Measurements from ENCODE around the gene CDH8.
"Not testable (repeated sequence)": the region's sequence is repeated elsewhere in the genome, so short reads cannot be mapped to it uniquely, and the experiment has no call there.

CDH8 gene

DNA sequence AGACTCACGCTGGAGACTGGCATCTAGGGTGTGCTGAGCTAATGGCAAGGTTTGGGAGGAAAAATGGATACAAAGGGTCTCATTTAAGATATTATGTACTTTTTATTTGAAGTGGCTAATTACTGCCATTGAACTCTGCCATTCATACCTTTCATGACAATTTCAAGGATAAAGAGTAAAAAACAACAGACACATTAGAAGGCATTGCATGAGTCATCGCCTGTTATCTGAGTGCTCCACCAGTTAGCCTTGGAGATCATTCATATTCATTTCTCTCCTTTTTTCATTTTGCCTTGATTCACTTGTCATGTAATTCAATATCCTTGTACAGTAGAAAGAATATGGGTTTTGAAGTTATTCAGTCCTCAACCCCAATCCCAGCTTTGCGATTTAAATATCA is 109.5 kb downstream of the CDH8 start:
- DNase-seq = no peak

DNA sequence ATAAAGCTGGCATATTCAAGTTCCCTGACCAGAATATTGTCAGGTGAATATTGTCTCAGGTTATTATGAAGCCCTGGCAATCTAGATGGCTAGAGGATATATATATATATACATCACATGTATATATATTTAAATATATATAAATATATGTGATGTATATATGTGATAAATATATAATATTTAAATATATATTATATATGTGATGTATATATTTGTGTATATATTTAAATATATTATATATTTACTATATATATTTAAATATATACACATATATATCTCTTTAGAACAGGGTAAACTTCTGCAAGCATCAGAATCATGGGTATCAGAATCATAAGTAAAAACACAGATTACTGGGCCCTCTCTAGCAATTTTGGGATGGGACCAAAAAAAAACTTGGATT is 112.6 kb downstream of the CDH8 start:
- DNase-seq = no peak

DNA sequence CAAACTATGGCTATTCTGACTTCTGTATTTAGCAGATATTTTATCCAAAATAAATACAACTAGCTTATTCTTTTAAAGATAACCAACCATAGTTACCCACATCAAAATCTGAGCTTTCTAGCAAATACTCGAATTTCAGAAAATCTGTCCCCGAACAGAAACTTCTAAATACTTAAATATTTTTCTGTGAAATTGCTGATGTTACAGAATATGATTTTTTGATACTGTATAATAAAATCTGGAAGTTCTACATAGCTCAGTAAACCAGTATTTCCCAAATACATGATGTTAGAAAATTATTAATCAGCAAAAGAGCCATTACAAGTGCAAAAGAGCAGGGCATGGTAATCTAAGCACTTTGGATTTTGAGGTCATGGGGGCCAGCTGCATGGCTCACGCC is 114.9 kb downstream of the CDH8 start:
- no peak for DNase-seq

DNA sequence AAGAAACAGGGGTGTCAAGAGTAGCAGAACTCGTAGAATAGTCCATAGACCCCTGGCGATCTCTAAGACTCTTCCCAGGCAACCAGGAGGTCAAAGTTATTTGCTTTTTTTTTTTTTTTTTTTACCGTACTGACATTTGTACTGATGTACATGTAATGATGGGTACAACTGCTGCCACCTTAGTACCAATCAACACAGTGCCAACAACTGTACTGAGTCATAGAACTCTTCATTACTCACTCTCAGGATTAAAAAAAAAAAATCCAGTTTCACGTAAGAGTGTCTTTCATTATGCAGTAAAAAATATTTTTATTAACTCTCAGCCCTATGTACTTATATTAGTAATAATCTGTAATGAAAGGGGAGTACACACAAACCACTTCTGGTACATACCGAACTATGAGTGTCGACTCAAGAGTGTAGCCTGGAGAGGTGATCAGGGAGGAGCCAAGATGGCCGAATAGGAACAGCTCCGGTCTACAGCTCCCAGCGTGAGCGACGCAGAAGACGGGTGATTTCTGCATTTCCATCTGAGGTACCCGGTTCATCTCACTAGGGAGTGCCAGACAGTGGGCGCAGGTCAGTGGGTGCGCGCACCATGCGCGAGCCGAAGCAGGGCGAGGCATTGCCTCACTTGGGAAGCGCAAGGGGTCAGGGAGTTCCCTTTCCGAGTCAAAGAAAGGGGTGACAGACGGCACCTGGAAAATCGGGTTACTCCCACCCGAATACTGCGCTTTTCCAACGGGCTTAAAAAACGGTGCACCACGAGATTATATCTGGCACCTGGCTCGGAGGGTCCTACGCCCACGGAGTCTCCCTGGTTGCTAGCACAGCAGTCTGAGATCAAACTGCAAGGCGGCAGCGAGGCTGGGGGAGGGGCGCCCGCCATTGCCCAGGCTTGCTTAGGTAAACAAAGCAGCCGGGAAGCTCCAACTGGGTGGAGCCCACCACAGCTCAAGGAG is 118.1 kb downstream of the CDH8 start:
- DNase-seq = not testable (repeated sequence)

DNA sequence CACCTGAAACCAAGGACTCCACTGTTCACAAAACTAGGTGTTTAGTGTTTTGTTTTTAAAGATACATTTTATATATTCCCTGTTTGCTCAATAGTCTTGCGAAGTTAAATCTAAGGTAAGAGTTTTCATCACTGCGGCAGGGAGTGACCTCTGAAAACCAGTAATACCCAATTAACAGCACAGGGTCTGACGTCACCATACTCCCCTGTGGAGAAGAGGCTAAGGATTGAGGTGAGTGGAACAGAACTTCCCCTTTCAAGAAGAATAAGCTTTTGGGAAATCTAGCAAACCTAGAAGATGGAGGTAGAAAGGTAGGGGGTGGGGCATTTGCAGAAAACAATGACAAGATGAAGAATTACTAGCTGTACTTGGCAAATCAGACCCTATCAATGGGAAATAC is 120.7 kb downstream of the CDH8 start:
- no peak for DNase-seq

DNA sequence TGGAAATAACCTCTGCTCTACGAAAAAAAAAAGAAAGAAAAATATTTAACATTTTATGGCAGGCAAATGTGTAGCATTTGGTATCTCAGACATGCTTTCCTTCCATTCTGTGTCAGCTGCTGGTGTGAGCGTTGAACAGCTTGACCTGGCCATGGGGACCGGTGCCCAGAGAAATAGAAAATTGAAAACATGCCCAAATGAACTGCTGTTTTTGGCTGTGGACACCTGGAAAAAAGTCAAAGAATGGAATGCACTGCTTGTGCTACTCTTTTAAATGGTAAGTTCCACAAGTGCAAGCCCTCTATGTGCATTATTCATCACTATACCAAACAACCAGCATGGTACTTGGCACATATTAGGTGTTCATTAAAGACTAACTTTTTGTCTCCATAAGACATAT is 127.2 kb downstream of the CDH8 start:
- no peak for DNase-seq

DNA sequence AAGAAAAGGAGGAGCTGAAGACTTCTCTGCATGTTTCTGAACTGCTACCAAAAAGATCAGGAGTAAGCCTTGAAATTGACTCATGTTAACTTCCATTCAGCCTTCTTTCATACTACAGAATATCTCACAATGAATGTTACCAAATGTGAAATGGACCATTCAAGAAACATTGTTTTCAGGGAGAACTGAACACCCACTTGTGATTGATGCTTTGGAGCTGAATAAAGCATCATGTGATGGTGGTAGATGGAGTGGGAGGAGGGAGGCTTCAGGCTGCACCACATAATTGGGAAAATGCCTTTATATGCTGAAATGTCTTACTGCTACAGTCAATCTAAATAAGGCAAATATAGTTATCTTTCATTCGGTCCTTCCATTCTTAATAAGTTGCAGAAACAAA is 127.8 kb downstream of the CDH8 start:
- no peak for DNase-seq

DNA sequence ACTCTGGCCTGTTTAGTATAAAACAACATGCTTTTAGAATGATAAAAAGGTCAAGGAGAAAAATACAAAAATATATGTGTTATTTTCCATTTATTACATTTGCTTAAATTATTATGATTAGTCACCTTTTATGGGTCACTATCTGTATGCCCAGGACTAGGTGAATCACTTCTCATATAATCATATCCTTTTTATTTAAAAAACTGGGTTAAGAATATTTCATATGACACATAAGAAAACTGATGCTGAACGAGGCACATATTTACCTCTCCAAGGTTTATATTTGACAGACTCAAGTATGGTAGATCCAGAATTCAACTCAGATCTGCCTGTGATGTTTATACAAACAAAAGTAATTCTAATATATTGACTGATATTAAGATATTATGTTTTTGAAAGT is 134.5 kb downstream of the CDH8 start:
- DNase-seq = no peak

DNA sequence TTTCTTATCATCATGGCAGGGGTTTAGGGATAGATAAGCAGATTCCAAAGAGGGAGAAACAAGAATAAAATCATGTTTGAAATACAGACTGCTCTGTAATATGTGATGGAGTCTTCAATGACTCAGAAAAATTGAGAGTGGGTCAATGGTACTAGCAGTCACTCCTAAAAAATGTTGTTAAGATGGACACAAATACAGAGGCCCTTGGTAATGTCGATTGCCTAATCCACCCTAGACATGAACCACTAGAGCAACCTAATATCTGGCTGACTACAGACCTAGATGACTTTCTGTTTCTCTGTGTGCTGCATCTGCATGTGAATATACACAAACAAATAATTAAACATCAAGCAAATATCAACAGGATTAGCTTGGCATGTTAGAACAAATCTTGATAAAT is 135.8 kb downstream of the CDH8 start:
- DNase-seq = no peak

DNA sequence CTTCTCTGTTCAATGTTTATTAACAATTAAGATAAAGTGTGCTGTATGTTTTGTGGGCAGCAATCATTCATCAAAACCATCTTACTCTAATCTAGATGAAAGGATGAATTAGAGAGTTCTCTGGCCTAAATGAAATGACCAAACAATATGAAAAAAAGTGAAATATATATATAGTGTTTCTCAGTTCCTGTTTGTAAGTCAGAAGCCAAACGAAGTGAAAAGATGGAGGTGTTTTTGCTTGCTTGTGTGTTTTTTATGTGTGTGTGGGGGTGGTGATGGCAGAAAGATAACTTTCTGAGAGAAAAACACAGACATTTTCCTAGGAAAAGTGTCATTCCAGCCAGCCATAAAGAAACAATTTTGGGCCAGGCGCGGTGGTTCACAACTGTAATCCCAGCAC is 138.6 kb downstream of the CDH8 start:
- no peak for DNase-seq

DNA sequence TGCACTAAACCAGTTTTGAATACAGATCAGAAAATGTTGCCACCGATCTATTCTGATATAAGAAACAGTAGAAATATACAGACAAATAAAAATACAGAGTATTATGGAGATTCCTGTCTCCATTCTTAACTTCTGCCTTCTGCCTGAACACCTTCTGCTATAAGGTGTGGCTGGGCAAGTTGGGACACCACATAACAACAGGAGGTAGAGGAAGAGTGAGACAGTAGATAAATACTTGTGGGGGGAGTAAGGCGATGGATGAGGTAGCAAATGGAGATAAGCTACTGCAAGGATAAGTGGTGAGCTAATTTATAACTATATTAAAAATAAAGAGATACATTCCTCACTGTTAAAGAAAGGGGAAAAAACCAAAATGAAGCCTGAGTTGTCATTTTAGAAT is 143.7 kb downstream of the CDH8 start:
- DNase-seq = no peak

DNA sequence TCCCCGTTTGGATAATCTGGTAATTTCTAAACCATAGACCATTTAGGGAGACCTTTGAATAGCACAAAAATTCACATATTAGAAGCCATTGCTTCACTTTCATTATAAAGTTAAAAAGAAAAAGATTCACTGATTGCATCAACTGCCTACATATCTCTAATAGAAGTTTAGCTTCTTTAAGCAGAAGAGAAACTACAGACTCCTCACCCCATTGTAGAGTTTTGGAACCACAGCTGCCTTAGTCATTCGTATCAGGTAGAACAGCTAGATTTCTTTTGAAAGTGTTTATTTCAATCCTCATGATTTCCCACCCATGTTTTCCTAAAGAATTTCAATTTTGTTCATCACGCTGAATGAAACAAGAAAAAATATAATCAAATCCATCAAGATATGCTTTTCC is 144.8 kb downstream of the CDH8 start:
- DNase-seq = no peak

DNA sequence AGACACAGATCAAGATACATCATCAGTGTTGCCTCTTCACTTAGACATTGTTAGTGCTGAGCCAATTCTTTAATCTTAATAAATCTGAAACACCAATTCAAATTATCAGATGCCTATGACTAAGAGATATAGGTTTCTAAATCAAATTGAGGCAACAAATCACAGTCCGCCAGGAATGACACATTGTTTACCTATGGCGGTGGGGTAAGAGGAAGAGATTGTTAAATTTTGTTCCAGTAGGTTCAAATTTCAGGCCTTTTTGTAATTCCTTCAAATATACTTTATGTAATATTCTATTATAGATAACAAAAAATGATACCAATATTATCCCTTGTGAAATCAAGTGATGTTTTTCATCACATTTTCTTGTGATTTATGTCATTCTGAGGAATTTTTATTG is 145.9 kb downstream of the CDH8 start:
- DNase-seq = no peak

DNA sequence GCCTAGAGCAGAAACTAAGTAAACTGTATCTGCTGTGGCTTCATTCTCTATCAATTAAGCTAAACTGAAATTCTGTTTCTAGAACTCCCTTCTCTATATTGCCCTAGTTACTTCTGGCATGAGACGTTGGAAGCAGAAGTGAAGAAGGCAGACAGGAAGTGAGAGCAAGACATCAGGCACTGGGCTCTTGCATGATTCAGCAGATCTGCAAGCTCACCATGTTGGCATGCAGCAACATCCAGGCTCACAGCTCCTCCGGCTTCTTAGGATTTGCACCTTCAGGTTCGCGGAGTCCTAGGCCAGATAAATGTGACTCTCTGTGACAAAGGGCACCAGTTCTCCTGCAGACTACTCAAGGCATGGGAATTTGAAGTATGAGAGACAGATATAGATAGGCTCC is 148.3 kb downstream of the CDH8 start:
- DNase-seq = no peak

DNA sequence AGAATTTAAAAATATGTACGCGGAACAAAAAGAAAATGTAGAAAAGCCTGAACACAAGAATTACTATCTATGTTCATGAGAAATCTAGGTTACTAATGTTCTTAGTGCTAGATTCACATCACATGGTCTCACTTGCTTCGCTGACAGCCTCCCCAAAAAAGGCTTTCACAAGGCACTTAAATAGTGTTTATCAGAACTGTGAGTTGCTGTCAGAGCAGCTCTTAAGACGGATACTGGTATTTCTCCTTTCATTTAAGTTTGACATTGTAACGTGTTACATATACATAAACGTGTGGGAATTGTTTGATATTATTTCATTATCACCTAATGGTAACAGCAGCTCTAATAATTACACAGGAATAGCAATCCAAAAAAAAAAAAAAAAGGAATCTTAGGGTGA is 150.9 kb downstream of the CDH8 start:
- DNase-seq = no peak

DNA sequence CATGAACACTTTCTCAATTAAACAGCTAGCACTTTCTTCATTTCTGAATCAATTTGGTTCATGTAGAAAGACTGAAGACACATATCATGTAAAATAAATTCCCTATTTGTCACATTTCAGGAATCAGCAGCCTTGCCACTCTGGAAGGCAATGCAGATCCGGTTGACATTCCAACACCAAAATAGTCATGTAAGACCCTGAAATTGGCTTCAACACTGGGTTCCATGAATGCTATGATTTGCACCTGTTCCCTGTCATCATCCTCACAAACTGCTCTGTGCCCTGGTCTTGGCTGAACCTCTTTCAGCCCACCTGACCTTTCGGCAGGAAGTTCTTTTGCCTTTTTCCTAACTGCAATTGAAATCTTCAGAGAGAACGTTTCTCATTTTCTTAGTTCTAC is 156.9 kb downstream of the CDH8 start:
- no peak for DNase-seq

DNA sequence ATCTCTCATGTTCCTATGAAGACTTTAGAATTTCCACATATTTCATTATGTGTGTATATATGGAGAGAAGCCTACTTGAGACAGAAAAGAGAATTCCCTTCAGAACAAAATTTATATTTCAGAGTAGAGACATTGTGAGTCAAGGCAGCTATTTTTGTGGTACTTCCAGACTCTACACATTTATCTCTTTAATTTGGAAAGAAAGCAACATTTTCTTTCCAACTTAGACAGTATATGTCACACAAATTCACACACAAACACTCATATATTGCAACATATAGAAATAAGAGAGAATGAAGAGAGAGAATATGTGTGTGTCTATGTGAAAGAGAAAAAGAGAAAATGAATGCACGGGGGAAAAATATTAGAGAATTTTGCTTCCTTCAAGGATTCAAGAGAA is 158.8 kb downstream of the CDH8 start:
- DNase-seq = no peak

DNA sequence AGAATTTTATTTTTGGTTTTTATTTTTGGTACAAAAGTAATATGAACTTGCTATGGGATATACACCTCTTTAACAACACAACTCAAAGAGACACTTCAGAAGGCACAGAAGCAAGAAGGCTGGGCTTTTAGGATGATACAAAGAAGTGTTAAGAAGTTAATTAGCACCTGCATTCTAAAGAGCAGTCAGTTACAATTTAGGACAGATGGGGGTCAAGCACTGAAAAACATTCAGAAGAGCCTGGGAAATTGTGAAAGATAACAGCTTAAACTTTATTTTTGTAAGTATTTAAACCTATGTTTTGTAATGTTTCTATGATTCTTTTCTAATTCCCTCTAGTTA is 163.5 kb downstream of the CDH8 start:
- no peak for DNase-seq

DNA sequence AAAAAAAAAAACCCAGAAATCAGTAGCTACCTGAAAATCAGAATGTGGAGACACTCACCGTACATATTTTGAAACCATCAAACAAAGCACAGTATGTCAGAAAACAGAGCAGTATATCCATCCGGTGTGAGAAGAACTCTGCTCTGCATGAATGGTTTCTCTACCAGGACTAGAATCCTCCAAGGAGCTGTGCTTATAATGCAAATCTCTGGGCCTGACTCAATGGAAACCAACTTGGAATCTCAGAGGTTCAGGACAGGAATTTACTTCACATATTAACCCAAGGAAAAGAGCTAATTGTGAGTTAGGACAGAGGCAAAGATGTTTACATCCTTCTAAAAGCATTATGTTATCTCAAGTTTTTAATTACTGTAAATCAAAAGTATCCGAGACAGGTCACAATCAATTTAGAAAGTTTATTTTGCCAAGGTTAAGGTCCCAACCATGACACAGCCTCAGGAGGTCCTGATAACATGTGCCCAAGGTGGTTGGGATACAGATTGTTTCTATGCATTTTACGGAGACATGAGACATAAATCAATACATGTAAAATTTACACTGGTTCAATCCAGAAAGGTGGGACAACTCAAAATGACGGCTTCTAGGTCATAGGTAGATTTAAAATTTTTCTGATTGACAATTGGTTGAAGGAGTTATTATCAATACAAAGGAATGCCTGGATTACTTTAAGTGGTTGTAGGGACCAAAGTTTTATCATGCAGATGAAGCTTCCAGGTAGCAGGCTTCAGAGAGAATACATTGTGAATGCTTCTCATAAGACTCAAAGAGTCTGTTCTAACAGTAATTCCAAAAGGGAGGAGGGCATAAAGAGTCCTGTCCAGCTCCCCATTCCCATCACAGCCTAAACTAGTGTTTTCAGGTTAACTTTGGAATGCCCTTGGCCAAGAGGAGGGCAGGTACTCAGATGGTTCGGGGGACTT is 164.1 kb downstream of the CDH8 start:
- no peak for DNase-seq

DNA sequence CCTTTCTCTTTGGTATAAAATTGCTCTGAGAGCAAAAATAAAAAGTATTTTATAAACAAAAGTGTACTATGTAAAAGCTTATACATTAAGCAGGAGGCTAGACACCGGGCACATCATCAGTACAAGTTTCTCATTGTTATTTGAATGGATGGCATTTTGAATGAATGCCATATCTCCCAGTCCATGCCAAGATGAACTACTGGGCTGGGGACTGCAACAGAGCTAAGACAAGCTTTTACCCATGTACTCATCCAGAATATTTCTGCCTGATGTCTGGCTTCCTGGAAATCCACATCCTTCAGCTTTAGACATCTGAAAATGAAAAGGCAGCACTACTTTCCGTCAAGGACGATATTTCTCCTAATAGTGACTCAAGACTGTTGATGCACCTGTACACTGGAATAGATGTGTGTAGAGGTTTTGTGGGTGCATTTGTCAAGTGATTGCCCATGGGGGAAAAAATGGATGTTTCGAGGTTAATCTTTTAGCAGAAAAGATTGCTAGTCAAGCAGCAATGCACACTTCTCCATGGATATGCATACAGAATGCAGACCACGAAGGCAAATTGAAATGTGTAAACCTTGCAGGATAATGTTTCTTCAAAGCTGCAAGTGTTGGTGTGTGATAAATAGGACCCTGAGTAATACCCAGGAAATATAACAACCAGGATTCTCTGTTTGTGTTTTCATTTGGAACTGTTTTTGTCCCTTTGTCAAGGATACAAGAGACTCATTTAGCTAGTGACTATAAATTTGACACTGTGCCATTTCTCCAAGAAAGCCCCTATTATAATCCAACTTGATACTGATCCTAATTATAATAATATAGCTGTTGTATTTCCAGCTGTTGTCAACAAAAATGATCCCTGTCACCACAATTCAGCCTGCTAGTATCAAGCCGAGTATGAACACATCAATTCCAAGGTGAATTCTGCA is 173.8 kb downstream of the CDH8 start:
- no peak for DNase-seq

DNA sequence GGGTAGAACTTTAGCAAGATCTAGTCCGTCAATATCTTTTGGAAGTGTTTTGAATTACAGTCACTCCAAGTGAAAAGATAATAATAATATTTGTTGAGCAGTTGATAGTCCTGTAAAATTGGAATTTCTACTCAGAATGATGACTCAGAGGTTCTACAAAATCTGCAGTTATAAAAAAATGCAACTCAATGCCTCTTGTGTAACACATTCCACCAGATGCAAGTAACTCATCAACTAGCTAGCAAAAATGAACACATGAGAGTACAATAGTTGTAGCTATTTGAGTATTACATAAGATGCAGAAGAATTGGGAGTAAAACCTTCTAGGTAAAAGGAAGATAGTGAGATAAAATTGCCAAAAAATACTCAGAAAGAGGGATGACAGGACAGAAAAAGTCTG is 177.2 kb downstream of the CDH8 start:
- no peak for DNase-seq

DNA sequence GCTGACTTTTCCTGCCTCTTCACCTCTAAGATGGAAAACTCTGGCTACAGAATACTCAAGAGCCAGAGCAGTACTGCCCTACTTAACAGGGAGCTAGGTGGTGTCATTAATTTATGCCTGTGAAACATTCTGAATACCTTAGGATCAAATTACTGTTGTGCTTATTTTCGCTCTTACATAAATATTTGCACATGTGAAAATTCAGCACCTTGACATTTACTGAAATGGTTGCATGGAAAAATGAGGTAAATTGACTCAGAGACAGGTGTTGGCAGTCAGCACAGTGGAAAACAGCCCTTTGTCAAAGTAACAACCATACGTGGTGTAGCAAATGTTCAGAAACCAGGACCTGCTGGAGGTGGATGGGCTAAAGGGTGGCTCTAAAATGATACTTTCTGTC is 193.6 kb downstream of the CDH8 start:
- no peak for DNase-seq

DNA sequence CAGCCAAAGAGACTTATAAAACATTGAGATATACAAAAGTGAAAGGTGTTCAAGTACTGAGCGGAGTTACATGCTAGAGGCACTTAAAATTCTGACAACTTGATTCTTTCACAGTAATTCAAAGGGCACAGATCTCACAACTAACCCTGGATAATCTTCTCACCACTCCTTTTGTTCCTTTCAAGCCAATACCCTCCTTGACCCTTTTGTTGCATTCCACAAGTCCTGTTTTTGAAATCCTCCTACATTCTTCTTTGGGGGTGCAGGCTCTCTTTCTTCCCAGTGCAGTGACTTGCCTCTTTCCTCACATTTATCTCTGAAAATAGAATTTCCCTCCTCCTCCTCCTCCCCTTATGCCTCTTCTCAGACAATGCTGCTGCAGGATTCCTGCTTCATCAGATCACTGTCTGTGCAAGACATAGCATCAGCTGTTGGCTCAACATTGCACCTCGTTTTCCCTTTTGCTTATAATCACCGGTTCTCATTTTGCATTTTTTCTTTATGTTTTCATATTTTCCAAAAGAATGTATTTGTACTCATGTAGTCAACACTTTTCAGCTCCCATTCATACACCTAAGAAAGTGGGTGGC is 199.3 kb downstream of the CDH8 start:
- no peak for DNase-seq

Measured in stimulated activated CD8-positive, alpha-beta memory T cell treated with anti-CD3 and anti-CD28 coated beads, Interleukin-4, amount 100 ng/mL, for 48 hours (primary cell).